Inflammatory macrophage (primary cell): ENCODE results near the gene TMEM128.
"Not testable (repeated sequence)": the region's sequence is repeated elsewhere in the genome, so short reads cannot be mapped to it uniquely, and the experiment has no call there.

ENCODE experiments used
- DNase-seq, 2 donors: peaks; one replicate each; pipeline ENCODE4 v3.0.0-alpha.2; 2020 to 2022
- total RNA-seq, 18 experiments: gene quantifications; one replicate each; lab custom pipeline; 2026; ENCODE audit warnings: mixed read lengths in 6 of 18, inconsistent platforms in 2 of 18; lab: John Stamatoyannopoulos, UW

The TMEM128 gene
- 11.0 to 30.9 (median 19.4) reads per million in 18 experiments for total RNA-seq

DNA sequence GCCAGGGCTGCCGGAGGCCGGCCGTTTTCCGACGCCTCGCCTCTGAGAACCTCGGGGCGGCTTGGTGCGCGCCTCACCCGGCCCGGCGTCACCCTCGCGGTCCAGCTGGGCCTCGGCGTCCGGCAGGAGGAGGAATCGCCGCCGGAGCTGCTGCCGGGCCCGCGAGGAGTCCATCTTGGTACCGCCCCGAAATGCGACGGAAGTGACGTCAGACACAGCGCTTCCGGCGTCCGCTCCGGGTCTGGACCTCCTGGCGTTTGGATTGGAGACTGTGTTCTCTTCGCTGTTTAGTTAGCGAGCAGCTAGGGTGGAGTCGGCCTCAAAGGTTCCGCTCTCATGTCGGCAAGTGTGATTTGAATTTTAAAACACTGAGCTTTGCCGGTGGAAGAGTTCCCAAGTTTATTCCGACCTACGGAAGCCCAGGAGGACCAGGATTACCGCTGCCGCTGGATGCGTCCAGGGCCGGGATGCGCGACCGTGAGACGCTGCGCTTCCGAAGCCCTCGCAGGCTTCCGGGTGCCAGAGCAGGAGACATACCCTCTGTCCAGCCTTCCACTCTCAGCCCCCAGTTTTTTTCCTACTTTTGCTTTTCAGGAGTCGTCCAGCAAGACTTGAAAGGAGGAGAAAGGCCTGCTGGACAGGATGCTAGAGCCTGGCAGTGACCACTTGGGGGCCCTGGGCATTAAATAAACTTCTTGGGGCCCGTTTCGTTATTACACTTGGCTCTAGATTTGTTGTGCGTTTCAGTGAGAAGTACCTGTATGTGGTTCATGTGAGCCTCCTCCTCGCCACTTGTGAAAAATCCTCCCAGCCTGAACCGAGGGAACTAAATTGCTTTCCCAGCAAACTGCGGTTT, at the start of gene TMEM128:
TMEM128 (minus strand) TSS at position 195 of the 856 bp plus-strand sequence; CDS start at position 174, 21 bp downstream.
- peak; percentile 95 to 96 for DNase-seq

DNA sequence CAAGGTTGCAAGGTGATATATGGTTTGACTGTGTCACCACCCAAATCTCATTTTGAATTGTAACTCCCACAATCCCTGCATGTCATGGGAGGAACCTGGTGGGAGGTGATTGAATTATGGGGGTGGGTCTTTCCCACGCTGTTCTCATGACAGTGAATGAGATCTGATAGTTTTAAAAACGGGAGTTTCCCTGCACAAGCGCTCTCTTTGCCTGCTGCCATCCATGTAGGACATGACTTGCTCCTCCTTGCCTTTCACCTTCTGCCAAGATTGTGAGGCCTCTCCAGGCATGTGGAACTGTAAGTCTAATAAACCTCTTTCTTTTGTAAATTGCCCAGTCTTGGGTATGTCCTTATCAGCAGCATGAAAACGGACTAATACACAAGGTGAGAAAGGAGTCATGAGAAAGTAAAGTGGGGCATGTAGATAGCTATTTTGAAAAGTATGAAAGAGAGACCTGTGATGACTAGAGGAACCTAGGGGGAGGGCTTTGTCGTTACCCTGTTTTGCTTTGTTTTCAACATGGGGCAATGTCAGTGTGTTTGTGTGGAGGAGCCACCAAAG, 48.3 kb upstream of the TMEM128 start:
- DNase-seq = no peak

DNA sequence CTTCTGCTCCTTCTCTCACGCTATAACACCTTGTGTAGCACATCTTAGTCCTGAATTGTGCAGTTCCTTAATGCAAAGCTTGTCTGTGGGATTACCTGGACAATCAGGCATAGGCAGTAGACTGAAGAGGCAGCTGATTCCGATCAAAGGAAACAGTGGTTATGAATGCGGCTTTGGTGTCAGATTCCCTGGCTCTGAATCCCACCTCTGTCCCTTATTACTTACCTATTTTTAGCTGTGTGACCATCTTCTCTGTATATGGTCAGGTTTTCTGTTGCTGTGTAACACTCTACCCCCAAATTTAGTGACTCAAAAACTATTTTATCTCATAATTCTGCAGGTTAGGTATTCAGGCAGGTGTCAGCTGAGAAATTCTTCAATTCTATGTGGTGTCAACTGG, 45.3 kb upstream of the TMEM128 start:
- DNase-seq = no peak

- DNase-seq = peak; percentile 91 to 93
Measured at GRCh38 chr4:4289941-4290850, 42.2 kb upstream of the TMEM128 start, which contains the start of the genes LYAR and ZBTB49. Gene LYAR, minus strand, starts transcription at chr4:4290154. Its CDS starts 6,412 bp downstream, at chr4:4283742. Gene ZBTB49, plus strand, starts transcription at chr4:4290251. Its CDS starts 9,695 bp downstream, at chr4:4299946.

GRCh38 chr4:4289597-4289940, 41.5 kb upstream of the TMEM128 start:
- no peak for DNase-seq

DNA sequence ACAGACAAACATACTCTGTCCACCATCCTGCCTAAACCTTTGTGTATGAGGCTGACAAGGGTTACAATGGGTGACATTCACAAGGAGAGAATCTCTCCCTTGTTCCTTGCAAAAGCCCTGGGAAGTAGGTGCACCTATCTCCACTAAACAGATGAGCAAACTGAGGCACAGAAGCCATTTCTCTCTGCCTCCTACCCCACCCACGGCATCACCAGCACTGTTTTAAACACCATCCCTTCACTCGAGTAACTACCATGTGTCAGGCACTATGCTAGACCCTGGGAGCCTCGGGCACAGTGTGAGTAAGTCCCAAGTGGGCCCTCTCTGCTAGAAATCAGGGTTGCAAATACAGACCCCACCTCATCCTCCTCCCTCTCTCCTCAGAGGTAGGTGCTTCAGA, 41.0 kb upstream of the TMEM128 start:
- DNase-seq = no peak

DNA sequence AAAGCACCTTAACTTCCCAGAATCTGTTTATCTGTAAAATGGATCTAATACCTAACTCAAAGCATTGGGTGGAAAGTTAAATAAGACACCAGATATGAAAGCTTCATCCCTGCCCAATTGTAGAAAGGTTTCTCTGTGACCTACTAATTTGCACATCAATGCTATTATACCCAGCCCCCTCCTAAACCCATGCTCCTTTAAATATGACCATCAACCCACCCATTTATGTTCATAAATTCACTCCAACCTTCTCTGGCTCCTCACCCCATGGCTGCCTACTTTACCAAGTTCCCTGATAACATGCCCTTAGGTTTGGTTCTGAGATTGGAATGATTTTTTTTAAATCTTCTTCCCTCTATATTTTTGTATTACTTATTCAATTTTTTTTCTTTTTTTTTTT, 40.1 kb upstream of the TMEM128 start:
- DNase-seq = no peak

DNA sequence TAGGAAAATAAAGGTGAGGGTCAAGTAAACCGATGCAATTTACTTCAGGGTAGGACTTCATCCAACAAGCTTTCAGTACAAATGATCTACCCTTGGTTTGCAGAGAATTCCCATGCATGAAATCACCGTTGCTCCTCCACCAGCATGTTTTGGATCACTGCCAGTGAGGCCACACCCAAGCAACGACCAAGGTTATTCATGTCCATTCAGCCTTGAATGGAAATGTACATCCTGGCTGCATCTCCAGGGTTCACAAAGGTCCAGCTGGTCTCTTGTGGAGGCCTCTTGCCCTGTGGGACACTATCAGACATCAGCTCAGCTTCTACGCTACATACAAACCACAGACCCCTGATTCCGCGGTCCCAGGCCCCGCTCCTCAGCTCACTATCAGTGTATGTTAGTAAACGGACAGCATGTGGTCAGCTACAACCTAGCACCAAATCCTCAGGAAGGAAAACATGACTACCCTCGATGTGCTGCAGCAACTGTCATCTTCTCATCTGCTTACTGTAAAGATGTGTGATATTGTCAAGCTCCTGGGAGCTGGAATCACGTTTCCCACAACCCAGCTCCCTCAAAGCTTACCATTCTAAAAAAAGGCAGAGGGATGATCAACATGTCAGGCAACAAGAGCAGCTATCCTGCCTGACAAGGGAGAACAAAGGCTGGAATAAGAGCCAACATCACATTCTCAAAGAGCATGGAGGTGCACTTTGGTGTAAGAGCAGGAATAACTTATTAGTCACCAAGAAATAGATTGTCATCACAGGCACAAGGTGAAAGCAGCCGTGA, 37.0 kb upstream of the TMEM128 start:
- DNase-seq = no peak

GRCh38 chr4:4281787-4282186, 33.8 kb upstream of the TMEM128 start:
- DNase-seq = no peak

- DNase-seq = no peak
Measured at GRCh38 chr4:4277531-4277930, 29.5 kb upstream of the TMEM128 start.

GRCh38 chr4:4274226-4274625, 26.2 kb upstream of the TMEM128 start:
- DNase-seq = peak; percentile 31 to 36

DNA sequence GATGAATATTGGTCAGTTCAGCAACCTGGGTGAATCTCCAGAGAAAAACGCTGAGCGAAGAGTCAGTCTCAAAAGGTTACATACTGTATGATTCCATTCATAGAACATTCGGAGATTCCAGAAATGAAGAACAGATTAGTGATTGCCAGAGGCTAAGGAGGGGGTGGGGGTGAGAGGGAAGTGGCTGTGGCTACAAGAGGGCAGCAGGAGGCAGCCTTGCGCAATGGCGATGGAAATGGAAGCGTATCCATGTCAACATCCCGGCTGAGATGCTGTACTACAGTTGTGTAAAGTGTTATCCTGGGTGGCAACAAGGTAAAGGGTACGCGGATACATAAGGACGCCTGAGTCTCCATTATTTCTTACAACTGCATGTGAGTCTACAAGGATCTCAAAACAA, 23.9 kb upstream of the TMEM128 start:
- DNase-seq = peak; percentile 63 to 67

GRCh38 chr4:4270529-4270928, 22.5 kb upstream of the TMEM128 start:
- DNase-seq = peak; percentile 60 to 81

- peak; percentile 80 to 90 for DNase-seq
Measured at GRCh38 chr4:4269856-4270255, 21.8 kb upstream of the TMEM128 start.

GRCh38 chr4:4269331-4269731, 21.3 kb upstream of the TMEM128 start:
- DNase-seq = no peak

DNA sequence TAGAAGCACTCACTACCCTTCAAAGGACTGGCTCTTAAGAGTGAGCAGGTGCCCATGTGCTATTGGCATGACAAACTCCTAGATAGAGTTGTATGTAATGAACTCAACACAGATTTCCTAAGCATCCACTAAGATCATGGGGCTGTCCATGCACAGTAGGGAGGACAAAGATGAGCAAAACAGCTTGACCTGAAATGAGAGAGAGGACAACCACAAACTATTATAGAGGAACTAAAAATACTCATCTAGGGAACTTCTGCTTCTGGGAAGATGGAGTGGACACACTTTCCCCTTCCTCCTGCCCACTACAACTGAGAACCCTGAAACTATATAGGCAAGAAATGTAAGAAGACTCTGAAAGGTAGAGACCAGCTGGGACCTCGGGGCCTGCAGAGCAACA, 20.8 kb upstream of the TMEM128 start:
- peak; percentile 86 to 92 for DNase-seq

DNA sequence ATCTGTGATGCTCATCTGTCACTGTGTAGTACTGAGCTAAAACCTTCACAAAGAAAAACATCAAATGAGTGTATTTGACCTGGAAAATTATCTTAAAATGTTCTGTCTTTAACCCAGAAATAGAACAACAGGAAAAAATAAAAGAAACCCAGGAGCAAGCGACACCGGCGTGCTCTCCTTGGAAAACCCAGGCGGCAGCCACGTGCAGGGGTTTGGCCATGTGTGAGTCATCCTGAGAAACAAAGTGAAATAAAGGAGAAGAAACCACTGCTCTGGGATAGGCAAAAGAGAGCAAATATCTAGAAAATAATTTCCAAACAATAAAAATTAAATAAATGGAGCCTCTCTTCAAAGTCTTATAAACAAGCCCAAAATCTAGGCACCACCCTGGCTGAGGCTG, 20.0 kb upstream of the TMEM128 start:
- peak; percentile 20 to 46 for DNase-seq

DNA sequence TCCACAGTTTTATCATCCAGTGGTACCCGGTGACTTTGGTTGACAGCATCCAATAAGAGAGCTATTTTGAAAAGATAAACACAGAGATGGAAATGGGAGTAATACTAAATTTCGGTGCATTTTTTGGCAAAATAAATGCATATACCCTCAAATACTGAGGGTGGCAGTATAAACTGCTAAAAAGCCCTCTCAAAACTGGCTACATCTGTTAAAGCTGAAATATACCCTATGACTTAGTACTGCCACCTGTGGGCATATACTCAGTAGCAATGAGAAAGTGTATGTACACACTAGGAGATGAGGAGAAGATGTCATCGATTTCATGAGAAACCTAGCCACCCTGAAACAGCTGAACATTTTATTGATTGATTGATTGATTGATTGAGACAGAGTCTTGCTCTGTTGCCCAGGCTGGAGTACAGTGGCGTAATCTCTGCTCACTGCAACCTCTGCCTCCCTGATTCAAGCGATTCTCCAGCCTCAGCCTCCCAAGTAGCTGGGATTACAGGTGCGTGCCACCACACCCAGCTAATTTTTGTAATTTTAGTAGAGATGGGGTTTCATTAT, 12.2 kb upstream of the TMEM128 start:
- DNase-seq = peak; percentile 72 to 78

DNA sequence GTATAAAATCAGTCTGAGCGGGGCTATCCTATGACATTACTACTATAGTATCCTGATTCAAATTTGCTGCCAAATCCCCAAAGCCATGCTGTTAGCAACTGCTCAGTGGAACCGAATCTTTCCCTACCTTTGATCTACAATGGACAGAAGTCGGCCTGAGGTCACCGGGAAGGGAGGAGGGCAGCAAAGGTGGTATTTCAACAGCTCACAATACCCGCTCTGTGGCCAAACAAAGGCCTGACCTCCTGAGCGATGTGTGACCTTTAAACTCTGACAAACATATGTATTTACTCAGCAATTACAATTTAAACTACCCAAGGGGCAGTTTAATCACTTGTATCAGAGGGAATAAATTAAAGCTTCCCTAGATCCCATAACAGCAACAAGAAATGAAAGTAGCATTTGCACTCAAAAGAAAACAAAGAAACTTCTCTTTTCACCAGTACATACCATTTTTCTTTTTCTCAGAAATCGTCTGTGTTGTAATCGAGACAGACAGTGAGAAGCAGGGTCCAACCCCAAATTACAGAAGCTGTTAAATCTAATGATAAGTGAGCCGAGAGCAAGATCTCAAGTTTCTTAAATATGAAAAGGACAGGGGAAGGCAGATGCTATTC, 11.6 kb upstream of the TMEM128 start:
- DNase-seq = peak in 1 of 2 donors; percentile 79

GRCh38 chr4:4257705-4258104, 9.7 kb upstream of the TMEM128 start:
- DNase-seq = not testable (repeated sequence)

DNA sequence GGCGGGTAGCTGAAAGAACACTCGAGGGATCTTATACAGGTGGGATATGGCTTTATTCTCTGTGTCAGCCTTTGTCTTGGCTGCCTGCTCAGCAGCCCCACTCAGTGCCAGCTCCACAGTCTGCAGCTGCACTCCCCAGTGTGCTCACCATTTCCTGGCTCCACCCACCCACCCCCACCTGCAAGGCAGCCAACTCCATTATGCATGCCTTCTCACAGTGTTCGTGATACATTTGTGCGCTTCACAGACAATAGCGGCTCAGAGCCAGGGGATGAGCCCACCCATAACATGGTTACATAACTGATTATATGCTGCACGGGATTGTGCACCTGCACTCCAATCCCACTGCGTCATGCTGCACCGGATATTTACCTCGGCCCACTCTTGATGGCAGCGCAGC, 8.8 kb upstream of the TMEM128 start:
- DNase-seq = no peak
